Left lung (tissue), 10 donors: ENCODE results near the gene ZYX. TPM values are rescaled to one million over a fixed set of nuclear protein-coding genes. Genes with fewer than 3 reads are reported as not detected.

Experiments used
- ATAC-seq: fragments of 200-7000 bp; cut with Tn5 transposase; one replicate; pipeline ENCODE4 v1.9.1; 2020; ENCODE audit warnings: moderate library complexity
- DNase-seq, 4 donors: peaks; one replicate each; pipeline ENCODE4 v3.0.0-alpha.2; 2013 to 2020
- H3K27ac ChIP-seq, 2 donors: fragments of 200-600 bp; sonication (generic) in 1 of 2; one replicate each; pipeline versions ENCODE4 v1.5.0 to v1.8.0; 2020 to 2021
- H3K27me3 ChIP-seq, 2 donors: fragments of 200-600 bp; sonication (generic) in 1 of 2; one replicate each; pipeline versions ENCODE4 v1.5.0 to v1.8.0; 2020 to 2021
- H3K36me3 ChIP-seq, 2 donors: fragments of 200-600 bp; sonication (generic) in 1 of 2; one replicate each; pipeline versions ENCODE4 v1.5.0 to v1.8.0; 2020 to 2021
- H3K4me1 ChIP-seq, 2 donors: fragments of 200-600 bp; one replicate each; pipeline ENCODE4 v1.8.0; 2021
- H3K4me3 ChIP-seq, 2 donors: fragments of 200-600 bp; sonication (generic) in 1 of 2; one replicate each; pipeline versions ENCODE4 v1.5.0 to v1.8.0; 2020 to 2021; ENCODE audit warnings: mild to moderate bottlenecking in 1 of 2
- H3K9me3 ChIP-seq, 2 donors: fragments of 200-600 bp; sonication (generic) in 1 of 2; one replicate each; pipeline versions ENCODE4 v1.5.0 to v1.8.0; 2020 to 2021
- CTCF ChIP-seq, 2 donors: fragments of 200-600 bp; sonication (generic) in 1 of 2; IDR thresholded peaks; one replicate each; pipeline versions ENCODE4 v1.5.0 to v1.8.0; 2021; ENCODE audit warnings: antibody characterized with exemption in 2 of 2
- intact Hi-C, 2 donors: fragments of 100-400 bp; cut with DNase I; formaldehyde crosslinking; loops; one replicate each; pipeline versions ENCODE4 v1.11.2 to v1.14.2; 2022
- polyA plus RNA-seq, 6 donors: library from polyadenylated mRNA; unstranded; fragments of 120-200 nt; gene quantifications; one replicate each; pipeline ENCODE4 v1.2.1, GENCODE V29; 2013; ENCODE audit not compliant: insufficient read length in 6 of 6
- total RNA-seq, 2 donors: library from RNA; stranded (reverse); fragmentation: NEBNext Ultra II Directional; extraction: Animal tissue kit (Norgen Biotek cat#: 25700); gene quantifications; one replicate each; pipeline ENCODE4 v1.2.1, GENCODE V29; 2021
- donor health status: DM: no; HTN: yes; CAD: no.
- donor health status: DM: no; HTN: no; CAD: no.

The ZYX gene
- total and polyA plus RNA-seq, 8 donors, result 117 to 307 (median 182) TPM

- Histone ChIP-seq H3K4me1 (peaks cover 24 to 79% of the 10 kb centered on the region in 2 donors), H3K4me3 (peak overlapping the region; percentile 10 to 98), H3K27me3 (no peaks in the 10 kb centered on the region), H3K36me3 (peaks cover 0 to 46% of the 10 kb centered on the region in 2 donors), H3K27ac (peak overlapping the region; percentile 97 to 100), H3K9me3 (no peaks in the 10 kb centered on the region)
- DNase-seq, result no peak
- intact Hi-C loops, result no loop called here
- peak; percentile 1 for ATAC-seq
- no peak for TF ChIP-seq CTCF (IDR thresholded peaks at IDR 0.05)
Observed at GRCh38 chr7:143384148-143384547, 3.0 kb downstream of the ZYX start.

GRCh38 chr7:143384661-143385631, 3.8 kb downstream of the ZYX start:
- no peak for TF ChIP-seq CTCF (IDR thresholded peaks at IDR 0.05)
- Histone ChIP-seq H3K27ac (peak overlapping the region; percentile 57 to 97), H3K27me3 (no peaks in the 10 kb centered on the region), H3K4me3 (peak overlapping the region; percentile 10 to 98), H3K4me1 (peaks cover 16 to 79% of the 10 kb centered on the region in 2 donors), H3K36me3 (peaks cover 0 to 54% of the 10 kb centered on the region in 2 donors), H3K9me3 (no peaks in the 10 kb centered on the region)
- intact Hi-C loops, result no loop called here
- ATAC-seq (no peak), DNase-seq (peak in 1 of 4 donors; percentile 51)

- intact Hi-C loops, result no loop called here
- no peak for ATAC-seq
- TF ChIP-seq CTCF (IDR thresholded peaks at IDR 0.05), result no peak
- DNase-seq, result peak in 2 of 4 donors; percentile 70 to 81
- Histone ChIP-seq H3K9me3 (no peaks in the 10 kb centered on the region), H3K27me3 (no peaks in the 10 kb centered on the region), H3K4me3 (peak overlapping the region in 1 of 2 donors; percentile 98), H3K27ac (peak overlapping the region in 1 of 2 donors; percentile 97), H3K4me1 (peaks cover 17 to 90% of the 10 kb centered on the region in 2 donors), H3K36me3 (peaks cover 0 to 66% of the 10 kb centered on the region in 2 donors)
Observed at GRCh38 chr7:143385891-143386781, 5.0 kb downstream of the ZYX start.

- peak overlapping the region in 1 of 2 donors; percentile 97 for H3K27ac ChIP-seq
- TF ChIP-seq CTCF (IDR thresholded peaks at IDR 0.05), result no peak
- no peaks in the 10 kb centered on the region for H3K27me3 ChIP-seq
- peak in 2 of 4 donors; percentile 30 to 65 for DNase-seq
- peaks cover 0 to 78% of the 10 kb centered on the region in 2 donors for H3K36me3 ChIP-seq
- H3K9me3 ChIP-seq, result no peaks in the 10 kb centered on the region
- intact Hi-C loops, result no loop called here
- peak overlapping the region in 1 of 2 donors; percentile 98 for H3K4me3 ChIP-seq
- H3K4me1 ChIP-seq, result peaks cover 24 to 100% of the 10 kb centered on the region in 2 donors
- ATAC-seq, result no peak
Observed at GRCh38 chr7:143387156-143387975, 6.2 kb downstream of the ZYX start.
